ENCODE results near the gene PDLIM7. TPM values are rescaled to one million over a fixed set of nuclear protein-coding genes. Genes with fewer than 3 reads are reported as not detected.

Gene PDLIM7
- total and polyA plus RNA-seq, 2 donors (not counting 3 experiments of a cell fraction or from before 2014, with no cell fraction given), result 314 to 318 TPM

DNA sequence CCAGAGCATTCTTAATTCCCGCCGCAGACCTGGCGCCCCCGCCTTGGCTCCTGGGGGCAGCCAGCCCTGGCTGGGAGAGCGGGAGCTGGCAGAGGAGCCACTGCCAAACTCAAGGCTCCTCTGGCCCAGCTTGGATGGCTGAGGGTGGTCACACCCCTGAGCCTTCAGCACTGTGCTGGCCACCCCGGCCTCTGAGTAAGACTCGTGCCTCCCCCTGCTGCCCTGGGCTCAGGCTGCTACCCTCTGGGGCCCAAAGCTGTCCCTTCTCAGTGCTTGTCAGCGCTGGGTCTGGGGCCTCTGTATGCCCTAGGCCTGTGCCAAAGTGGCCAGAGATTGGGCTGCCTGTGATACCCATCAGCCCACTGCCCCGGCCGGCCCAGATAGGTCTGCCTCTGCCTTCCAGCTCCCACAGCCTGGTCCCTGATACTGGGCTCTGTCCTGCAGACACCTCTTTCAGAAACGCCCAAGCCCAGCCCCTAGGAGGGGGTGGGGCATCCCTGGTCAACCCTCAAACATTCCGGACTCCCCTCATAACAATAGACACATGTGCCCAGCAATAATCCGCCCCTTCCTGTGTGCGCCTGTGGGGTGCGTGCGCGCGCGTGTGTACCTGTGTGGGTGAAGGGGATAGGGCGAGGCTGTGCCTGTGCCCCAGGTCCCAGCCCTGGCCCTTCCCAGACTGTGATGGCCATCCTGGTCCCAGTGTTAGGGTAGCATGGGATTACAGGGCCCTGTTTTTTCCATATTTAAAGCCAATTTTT is 55.2 kb downstream of the PDLIM7 start:
- CTCF ChIA-PET, result interaction anchor here (1.0 to 2.1 kb wide), 4 partner anchors 13 to 72 kb away, joined by 3 to 11 read pairs (median 3); no protein-coding TSS in a partner anchor

More for the DNA sequence above, 55.2 kb downstream of the PDLIM7 start:
- no peaks in the 10 kb centered on the region for H3K27me3 ChIP-seq (ENCODE audit: control insufficient read depth in 2 of 2, insufficient read depth in 2 of 2, low read length in 2 of 2)
- no TSS peak for BruUV-seq (replicated peaks)
- H3K9ac ChIP-seq (replicated peaks; ENCODE audit: extremely low read depth, insufficient read depth, low read length), result no peak overlapping the region
- H3K36me3 ChIP-seq (ENCODE audit: control insufficient read depth in 2 of 2, extremely low read depth in 1 of 2, insufficient read depth in 2 of 2, low read length in 2 of 2), result peaks cover 0 to 5% of the 10 kb centered on the region in 2 experiments
- H3K9me1 ChIP-seq (replicated peaks; ENCODE audit: control insufficient read depth, extremely low read depth, insufficient read depth, low read length), result no peaks in the 10 kb centered on the region
- no peaks in the 10 kb centered on the region for H3K9me3 ChIP-seq (replicated peaks; ENCODE audit: control insufficient read depth, insufficient read depth, low read length)
- FAIRE-seq (no peak), DNase-seq (ENCODE audit: low read depth, low spot score) (no peak)
- no peaks in the 10 kb centered on the region for H3K79me2 ChIP-seq (ENCODE audit: control insufficient read depth, insufficient read depth, low read length)
- H3K4me2 ChIP-seq (ENCODE audit: insufficient read depth, low read length), result no peak overlapping the region
- no peak overlapping the region for H3K27ac ChIP-seq (ENCODE audit: insufficient read depth, low read depth, low read length)
- H2AFZ ChIP-seq (ENCODE audit: low read depth, low read length), result no peak overlapping the region
- no peak overlapping the region for H3K4me3 ChIP-seq (replicated peaks in 1 of 3; ENCODE audit: insufficient read depth in 1 of 3, low read depth in 1 of 3, low read length in 3 of 3)
- peaks cover 4% of the 10 kb centered on the region for H3K4me1 ChIP-seq (ENCODE audit: control insufficient read depth, extremely low read depth, insufficient read depth, low read length)
- intact Hi-C loops (cut with micrococcal nuclease) (no loop called here), dilution Hi-C loops (cut with MboI; ENCODE audit: extremely low pct_ligation_motif_present, low sequenced_read_pairs) (no loop called here)
- TF ChIP-seq MYC (IDR thresholded peaks at IDR 0.05; ENCODE audit: low read depth, low read length) (no peak), JUN (IDR thresholded peaks at IDR 0.05; ENCODE audit: borderline replicate concordance, insufficient read depth, insufficient read length, low read depth) (no peak)
- TF ChIP-seq, protein P1, sequence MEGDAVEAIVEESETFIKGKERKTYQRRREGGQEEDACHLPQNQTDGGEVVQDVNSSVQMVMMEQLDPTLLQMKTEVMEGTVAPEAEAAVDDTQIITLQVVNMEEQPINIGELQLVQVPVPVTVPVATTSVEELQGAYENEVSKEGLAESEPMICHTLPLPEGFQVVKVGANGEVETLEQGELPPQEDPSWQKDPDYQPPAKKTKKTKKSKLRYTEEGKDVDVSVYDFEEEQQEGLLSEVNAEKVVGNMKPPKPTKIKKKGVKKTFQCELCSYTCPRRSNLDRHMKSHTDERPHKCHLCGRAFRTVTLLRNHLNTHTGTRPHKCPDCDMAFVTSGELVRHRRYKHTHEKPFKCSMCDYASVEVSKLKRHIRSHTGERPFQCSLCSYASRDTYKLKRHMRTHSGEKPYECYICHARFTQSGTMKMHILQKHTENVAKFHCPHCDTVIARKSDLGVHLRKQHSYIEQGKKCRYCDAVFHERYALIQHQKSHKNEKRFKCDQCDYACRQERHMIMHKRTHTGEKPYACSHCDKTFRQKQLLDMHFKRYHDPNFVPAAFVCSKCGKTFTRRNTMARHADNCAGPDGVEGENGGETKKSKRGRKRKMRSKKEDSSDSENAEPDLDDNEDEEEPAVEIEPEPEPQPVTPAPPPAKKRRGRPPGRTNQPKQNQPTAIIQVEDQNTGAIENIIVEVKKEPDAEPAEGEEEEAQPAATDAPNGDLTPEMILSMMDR (IDR thresholded peaks at IDR 0.05; ENCODE audit: extremely low read depth in 1 of 2, insufficient read depth in 1 of 2, low read depth in 1 of 2, low read length in 2 of 2), result no peak
- TF ChIP-seq, protein P2, sequence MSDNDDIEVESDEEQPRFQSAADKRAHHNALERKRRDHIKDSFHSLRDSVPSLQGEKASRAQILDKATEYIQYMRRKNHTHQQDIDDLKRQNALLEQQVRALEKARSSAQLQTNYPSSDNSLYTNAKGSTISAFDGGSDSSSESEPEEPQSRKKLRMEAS (IDR thresholded peaks at IDR 0.05; ENCODE audit: insufficient read depth, insufficient read length), result no peak
- H4K20me1 ChIP-seq (replicated peaks; ENCODE audit: control insufficient read depth, extremely low read depth, insufficient read depth, low read length), result no peaks in the 10 kb centered on the region
- POLR2A ChIA-PET, result no interaction called here
